Measurements from ENCODE around the gene SYNE3. TPM values are rescaled to one million over a fixed set of nuclear protein-coding genes. Genes with fewer than 3 reads are reported as not detected.

Gene SYNE3
- total RNA-seq, 2 donors from 2014 or later, result 8.2 to 13.2 TPM

GRCh38 chr14:95491936-95492608, 24.4 kb downstream of the SYNE3 start:
- Histone ChIP-seq H3K9me3 (no peaks in the 10 kb centered on the region), H3K4me1 (peaks cover 0 to 61% of the 10 kb centered on the region in 2 donors), H3K27me3 (no peaks in the 10 kb centered on the region), H3K4me3 (no peak overlapping the region), H3K36me3 (no peaks in the 10 kb centered on the region), H3K27ac (peak overlapping the region in 1 of 2 donors; percentile 54)
- DNase-seq (ENCODE audit: low spot score), result no peak
- no peak for TF ChIP-seq CTCF (IDR thresholded peaks at IDR 0.05)

- peak overlapping the region; percentile 29 to 54 for H3K27ac ChIP-seq
- DNase-seq (ENCODE audit: low spot score), result no peak
Measured at GRCh38 chr14:95490727-95491451, 25.6 kb downstream of the SYNE3 start.

DNA sequence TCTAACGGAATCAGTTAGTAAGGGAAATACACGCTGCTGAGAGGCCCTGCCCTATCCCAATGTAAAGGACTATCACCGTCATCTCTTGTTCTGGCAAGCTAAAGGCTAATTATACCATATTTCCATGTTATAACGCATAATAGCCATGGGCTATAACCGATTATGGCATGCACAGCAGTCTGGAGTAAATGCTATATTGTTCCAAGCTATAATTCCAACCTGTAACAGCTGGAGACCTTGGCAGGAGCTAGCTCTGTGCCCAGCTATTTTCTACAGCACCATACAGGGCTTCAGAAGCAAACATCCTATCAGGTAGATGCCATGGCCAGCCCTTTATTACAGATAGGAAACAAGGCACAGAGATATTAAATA, 26.3 kb downstream of the SYNE3 start:
- Histone ChIP-seq H3K9me3 (no peaks in the 10 kb centered on the region), H3K36me3 (no peaks in the 10 kb centered on the region), H3K27ac (peak overlapping the region; percentile 46 to 54), H3K4me1 (peaks cover 0 to 46% of the 10 kb centered on the region in 2 donors), H3K4me3 (no peak overlapping the region), H3K27me3 (no peaks in the 10 kb centered on the region)
- TF ChIP-seq CTCF (IDR thresholded peaks at IDR 0.05), result no peak
- DNase-seq (ENCODE audit: low spot score), result no peak

More at GRCh38 chr14:95490727-95491451, 25.6 kb downstream of the SYNE3 start:
- Histone ChIP-seq H3K9me3 (no peaks in the 10 kb centered on the region), H3K4me1 (peaks cover 0 to 49% of the 10 kb centered on the region in 2 donors), H3K27me3 (no peaks in the 10 kb centered on the region), H3K4me3 (no peak overlapping the region), H3K36me3 (no peaks in the 10 kb centered on the region)
- no peak for TF ChIP-seq CTCF (IDR thresholded peaks at IDR 0.05)

DNA sequence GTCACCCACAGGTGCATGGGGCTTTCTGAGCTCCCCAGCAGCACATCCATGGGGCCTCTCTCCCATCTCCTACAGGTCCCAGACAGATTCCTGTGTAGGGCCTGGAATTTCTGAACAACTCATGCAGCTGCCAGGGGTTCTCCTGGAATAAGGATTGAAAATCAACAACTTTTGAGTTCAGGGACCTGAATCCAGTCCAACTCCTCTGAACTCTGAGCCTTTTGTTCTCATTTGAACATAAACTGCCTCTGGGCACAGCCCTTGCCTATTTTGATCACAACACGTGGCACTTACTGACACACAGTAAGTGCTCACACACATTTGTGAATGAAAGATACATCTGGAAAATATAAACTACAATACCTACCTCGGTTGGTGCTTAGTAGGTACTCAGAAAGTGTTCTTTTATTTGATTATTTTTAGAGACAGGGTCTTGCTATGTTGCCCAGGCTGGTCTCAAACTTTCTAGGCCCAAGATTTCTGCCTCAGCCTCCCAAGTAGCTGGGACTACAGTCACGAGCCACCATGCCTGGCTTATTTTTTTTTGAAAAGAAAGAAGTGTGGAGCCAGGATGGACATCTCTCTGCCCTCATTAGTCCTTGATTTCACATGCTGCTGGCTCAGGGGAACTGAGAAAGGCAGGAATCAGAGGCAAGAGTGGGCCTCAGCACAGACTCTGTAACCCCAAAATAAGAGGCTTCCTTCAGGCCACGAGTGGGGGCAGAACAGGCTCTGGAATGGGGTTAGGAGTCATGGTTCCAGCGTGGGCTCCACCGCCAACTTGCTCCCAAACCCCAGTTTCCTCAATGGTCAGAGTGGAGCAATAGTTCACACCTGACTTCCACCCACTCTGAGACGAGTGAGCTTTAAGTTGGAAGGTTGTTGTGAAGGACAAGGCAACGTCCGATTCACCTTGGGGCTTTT, 27.0 kb downstream of the SYNE3 start:
- H3K4me3 ChIP-seq, result no peak overlapping the region
- no peak for DNase-seq (ENCODE audit: low spot score)
- H3K27ac ChIP-seq, result peak overlapping the region; percentile 46 to 48
- H3K4me1 ChIP-seq, result peaks cover 0 to 46% of the 10 kb centered on the region in 2 donors
- no peaks in the 10 kb centered on the region for H3K36me3 ChIP-seq
- TF ChIP-seq CTCF (IDR thresholded peaks at IDR 0.05), result no peak
- H3K27me3 ChIP-seq, result no peaks in the 10 kb centered on the region
- no peaks in the 10 kb centered on the region for H3K9me3 ChIP-seq

DNA sequence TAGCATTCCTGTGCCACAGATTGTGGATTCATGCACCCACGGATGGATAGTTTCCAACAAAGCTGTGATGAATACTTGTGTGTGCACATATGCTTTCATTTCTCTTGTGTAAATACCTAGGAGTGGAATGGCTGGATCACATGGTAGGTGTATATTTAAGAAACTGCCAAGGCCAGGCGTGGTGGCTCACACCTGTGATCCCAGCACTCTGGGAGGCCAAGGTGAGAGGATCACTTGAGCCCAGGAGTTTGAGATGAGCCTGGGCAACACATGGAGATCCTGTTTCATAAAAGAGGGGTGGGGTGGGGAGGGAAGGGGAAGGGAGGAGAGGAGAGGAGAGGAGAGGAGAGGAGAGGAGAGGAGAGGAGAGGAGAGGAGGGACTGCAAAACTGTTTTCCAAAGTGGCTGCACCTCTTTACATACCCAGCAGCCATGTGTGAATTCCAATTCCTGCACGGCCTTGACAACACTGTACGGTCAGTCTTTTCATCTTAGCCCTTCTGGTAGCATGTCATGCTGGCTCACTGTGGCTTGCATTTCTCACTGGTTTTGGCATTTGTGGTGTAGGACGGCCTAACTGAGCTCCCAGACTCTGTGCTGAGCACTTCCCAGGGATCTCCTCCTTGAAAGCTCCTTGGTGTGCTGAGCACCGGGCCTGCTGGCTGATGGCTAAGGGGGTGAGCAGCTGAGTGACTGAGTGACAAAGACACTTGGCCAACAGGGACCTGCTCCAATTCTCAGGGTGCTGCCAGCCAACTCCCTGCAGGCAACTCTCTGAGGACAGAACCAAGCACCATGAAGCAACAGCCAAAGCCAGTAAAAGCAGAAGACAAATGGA, 27.9 kb downstream of the SYNE3 start:
- Histone ChIP-seq H3K27ac (peak overlapping the region; percentile 46 to 48), H3K36me3 (no peaks in the 10 kb centered on the region), H3K9me3 (no peaks in the 10 kb centered on the region), H3K4me3 (no peak overlapping the region), H3K4me1 (peaks cover 0 to 53% of the 10 kb centered on the region in 2 donors), H3K27me3 (no peaks in the 10 kb centered on the region)
- TF ChIP-seq CTCF (IDR thresholded peaks at IDR 0.05), result no peak
- no peak for DNase-seq (ENCODE audit: low spot score)

All from right atrium auricular region (tissue), 2 donors.